ENCODE results near the gene KCNH1. TPM values are rescaled to one million over a fixed set of nuclear protein-coding genes. Genes with fewer than 3 reads are reported as not detected.
A peak's percentile ranks its signal among the peaks of the same experiment; 100 is the strongest.

Gene KCNH1
- total RNA-seq, 1 donor from 2014 or later, result not detected

GRCh38 chr1:211135342-211135950 is 1.5 kb upstream of the KCNH1 start:
- H3K4me3 ChIP-seq, result no peak overlapping the region
- H3K36me3 ChIP-seq, result no peaks in the 10 kb centered on the region
- peaks cover 8% of the 10 kb centered on the region for H3K4me1 ChIP-seq
- TF ChIP-seq CTCF (IDR thresholded peaks at IDR 0.05), result peak; percentile 45
- intact Hi-C loops (cut with DNase I), result loop anchor here (10.0 kb wide), 1 partner anchor 551 kb away; no protein-coding TSS in a partner anchor
- no peak overlapping the region for H3K27ac ChIP-seq
- DNase-seq (no peak), ATAC-seq (peak in 1 of 2 donors; percentile 68)
- H3K27me3 ChIP-seq (ENCODE audit: low read depth), result peaks cover 41% of the 10 kb centered on the region
- H3K9me3 ChIP-seq, result no peaks in the 10 kb centered on the region

- DNase-seq, result no peak
- Histone ChIP-seq H3K4me1 (peaks cover 8% of the 10 kb centered on the region), H3K9me3 (no peaks in the 10 kb centered on the region), H3K27ac (no peak overlapping the region), H3K36me3 (no peaks in the 10 kb centered on the region), H3K4me3 (peak overlapping the region; percentile 54), H3K27me3 (ENCODE audit: low read depth) (peaks cover 41% of the 10 kb centered on the region)
- intact Hi-C loops (cut with DNase I), result loop anchor here (10.0 kb wide), 1 partner anchor 549 kb away; no protein-coding TSS in a partner anchor
- no peak for TF ChIP-seq CTCF (IDR thresholded peaks at IDR 0.05)
- ATAC-seq, result peak; percentile 27 to 39
These were observed 534 bp downstream of the KCNH1 start for GRCh38 chr1:211133393-211133835.

DNA sequence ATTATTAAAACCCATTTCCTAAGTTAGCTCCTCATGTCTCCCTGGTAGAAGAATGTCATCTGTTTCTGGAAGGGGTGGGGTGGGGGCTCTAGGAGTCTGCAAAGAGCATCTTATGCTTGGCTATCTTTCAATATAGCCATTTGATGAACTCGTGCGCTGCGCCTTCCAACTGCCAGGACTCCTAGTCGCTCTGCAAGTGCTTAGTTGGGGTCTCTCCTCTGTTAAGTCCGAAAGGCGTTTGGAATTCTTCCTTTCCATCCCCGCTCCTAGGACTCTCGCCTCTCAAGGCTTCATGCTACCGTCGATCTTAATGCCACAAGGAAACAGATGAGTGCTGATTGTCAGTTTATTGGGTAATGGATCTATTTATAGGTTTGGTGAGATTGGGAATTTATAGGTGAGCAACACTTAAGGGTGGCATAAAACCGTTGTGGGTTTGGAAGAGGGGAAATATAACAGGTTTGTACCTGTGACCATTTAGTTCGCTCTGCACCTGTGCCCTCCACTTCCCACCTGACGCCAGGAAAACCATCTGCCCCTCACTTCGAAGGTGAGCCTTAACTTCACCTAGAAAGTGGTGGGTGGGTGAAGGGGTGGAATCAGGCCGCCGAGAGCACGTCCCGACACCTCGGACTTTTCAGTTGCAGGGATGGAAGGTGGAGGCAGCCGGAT is 1.1 kb downstream of the KCNH1 start:
- no peak for TF ChIP-seq CTCF (IDR thresholded peaks at IDR 0.05)
- intact Hi-C loops (cut with DNase I), result loop anchor here (10.0 kb wide), 1 partner anchor 548 kb away; no protein-coding TSS in a partner anchor
- H3K4me1 ChIP-seq, result peaks cover 8% of the 10 kb centered on the region
- H3K27ac ChIP-seq, result no peak overlapping the region
- H3K9me3 ChIP-seq, result no peaks in the 10 kb centered on the region
- H3K27me3 ChIP-seq (ENCODE audit: low read depth), result peaks cover 37% of the 10 kb centered on the region
- ATAC-seq, result no peak
- no peak for DNase-seq
- peak overlapping the region; percentile 54 for H3K4me3 ChIP-seq
- no peaks in the 10 kb centered on the region for H3K36me3 ChIP-seq

DNA sequence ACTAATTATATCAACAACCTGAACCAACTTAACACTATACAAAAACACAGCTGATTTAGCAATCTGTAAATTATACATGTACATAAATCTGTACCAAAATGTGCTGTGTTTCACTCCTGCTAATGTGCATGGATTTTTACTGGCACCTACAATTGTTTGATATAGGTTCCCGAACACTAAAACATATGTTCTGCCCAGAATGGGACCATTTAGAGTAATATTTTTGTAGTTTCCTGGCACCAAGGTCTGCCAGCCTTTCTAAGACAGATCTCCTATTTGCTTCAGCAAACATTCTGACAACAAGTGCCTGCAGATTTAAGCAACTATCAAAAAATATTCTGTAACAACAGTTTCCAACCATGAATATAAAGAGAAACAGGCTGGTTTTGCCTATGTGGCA is 4.2 kb downstream of the KCNH1 start:
- intact Hi-C loops (cut with DNase I), result loop anchor here (10.0 kb wide), 1 partner anchor 545 kb away; no protein-coding TSS in a partner anchor
- H3K27ac ChIP-seq, result no peak overlapping the region
- no peak overlapping the region for H3K4me3 ChIP-seq
- peaks cover 8% of the 10 kb centered on the region for H3K4me1 ChIP-seq
- ATAC-seq, result no peak
- H3K36me3 ChIP-seq, result no peaks in the 10 kb centered on the region
- TF ChIP-seq CTCF (IDR thresholded peaks at IDR 0.05), result no peak
- H3K27me3 ChIP-seq (ENCODE audit: low read depth), result peaks cover 33% of the 10 kb centered on the region
- no peak for DNase-seq
- H3K9me3 ChIP-seq, result no peaks in the 10 kb centered on the region

GRCh38 chr1:211127166-211127565 is 6.8 kb downstream of the KCNH1 start:
- TF ChIP-seq CTCF (IDR thresholded peaks at IDR 0.05), result no peak

More at GRCh38 chr1:211127166-211127565, 6.8 kb downstream of the KCNH1 start:
- Histone ChIP-seq H3K27me3 (ENCODE audit: low read depth) (peaks cover 11% of the 10 kb centered on the region), H3K27ac (no peak overlapping the region), H3K4me3 (no peak overlapping the region), H3K9me3 (no peaks in the 10 kb centered on the region), H3K36me3 (no peaks in the 10 kb centered on the region), H3K4me1 (no peaks in the 10 kb centered on the region)
- ATAC-seq (no peak), DNase-seq (no peak)
- intact Hi-C loops (cut with DNase I), result no loop called here

Measured in lower lobe of right lung (tissue), 2 donors.